NCI-H226 (cell line): Measurements from ENCODE around the gene LRRN2.
"Not testable (repeated sequence)": the region's sequence is repeated elsewhere in the genome, so short reads cannot be mapped to it uniquely, and the experiment has no call there.

Source experiments
- DNase-seq: peaks from one replicate; pipeline ENCODE4 v3.0.0-alpha.2; 2015

LRRN2 gene

DNA sequence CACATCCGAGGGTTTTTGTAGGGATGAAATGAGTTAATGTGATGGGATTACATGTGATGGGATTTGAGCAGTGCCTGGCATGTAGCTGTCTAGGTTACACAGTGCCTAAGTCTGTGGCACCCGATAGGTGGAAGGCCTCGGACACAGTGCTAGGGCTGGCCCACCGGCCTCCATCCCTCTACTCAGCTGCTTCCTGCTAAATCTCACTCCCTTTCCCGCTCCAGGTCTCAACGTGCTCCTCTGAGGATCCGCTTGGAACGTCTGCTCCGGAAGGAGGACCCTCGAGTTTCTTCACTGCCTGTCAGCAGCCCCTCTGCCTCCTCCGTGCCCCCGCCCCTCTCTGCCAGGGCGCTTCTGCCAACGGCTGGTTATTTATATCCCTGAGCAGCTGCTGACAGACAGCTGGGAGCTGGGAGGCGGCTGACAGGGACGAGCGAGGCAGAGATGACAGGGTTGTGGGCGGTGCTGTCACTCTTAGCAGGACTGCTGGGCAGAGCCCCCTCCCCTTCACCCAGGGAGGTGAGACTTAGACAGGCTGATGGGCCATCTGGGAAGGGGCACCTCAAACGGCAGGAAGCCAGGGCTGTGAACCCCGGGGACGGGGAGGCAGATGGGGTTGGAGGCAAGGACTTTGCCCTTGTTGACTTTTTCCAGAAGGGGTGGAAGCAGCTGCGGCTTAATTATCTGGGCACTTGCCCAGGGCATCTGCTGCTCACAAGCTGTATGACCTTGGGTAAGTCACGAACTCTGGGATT lies 26.6 kb upstream of the LRRN2 start:
- DNase-seq: no peak

- no peak for DNase-seq
Measured at GRCh38 chr1:204711103-204711946, 25.8 kb upstream of the LRRN2 start.

DNA sequence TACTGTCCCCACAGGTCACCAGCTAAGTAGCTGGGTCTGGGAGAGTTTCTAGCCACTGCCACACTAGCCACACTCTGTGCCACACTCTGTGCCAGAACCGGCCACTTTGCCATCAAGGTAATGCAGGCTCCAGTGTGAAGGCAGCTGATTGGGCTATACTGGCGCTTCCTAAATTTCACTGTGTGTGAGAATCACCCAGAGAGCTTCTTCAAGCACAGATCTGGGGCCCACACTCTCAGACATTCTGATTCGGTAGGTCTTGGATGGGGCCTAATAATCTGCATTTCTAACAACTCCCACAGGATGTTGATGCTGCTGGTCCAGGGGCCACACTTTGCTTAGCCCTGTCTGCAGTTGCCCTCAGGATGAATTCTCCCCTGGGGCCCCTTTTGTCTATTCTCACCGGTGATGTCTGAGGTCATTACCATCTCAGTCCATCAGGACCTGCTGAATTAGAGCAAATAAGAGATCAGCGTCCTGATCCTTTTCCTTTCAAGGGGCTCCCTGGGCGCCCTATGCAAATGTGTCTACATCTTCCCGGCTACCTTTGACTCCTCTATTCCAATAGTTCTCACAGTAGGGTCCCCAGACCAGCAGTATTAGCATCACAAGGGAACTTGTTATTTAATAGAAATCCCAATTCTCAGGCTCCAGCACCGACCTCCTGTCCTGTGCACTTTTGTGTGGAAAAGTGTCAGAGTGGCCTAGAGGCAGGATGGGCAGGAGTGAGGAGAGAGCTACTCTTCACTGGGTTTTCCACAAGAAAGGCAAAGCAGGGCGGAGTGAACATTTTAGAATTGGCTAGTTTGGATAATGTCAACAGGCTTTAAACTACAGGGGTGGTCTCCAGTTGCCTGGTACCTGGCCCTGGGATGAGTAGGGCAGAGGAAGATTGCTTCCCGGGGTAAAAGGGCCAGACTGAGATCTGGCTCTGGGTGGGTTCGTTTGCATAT lies 24.7 kb upstream of the LRRN2 start:
- no peak for DNase-seq

GRCh38 chr1:204709021-204709420 lies 23.5 kb upstream of the LRRN2 start:
- DNase-seq: no peak

DNA sequence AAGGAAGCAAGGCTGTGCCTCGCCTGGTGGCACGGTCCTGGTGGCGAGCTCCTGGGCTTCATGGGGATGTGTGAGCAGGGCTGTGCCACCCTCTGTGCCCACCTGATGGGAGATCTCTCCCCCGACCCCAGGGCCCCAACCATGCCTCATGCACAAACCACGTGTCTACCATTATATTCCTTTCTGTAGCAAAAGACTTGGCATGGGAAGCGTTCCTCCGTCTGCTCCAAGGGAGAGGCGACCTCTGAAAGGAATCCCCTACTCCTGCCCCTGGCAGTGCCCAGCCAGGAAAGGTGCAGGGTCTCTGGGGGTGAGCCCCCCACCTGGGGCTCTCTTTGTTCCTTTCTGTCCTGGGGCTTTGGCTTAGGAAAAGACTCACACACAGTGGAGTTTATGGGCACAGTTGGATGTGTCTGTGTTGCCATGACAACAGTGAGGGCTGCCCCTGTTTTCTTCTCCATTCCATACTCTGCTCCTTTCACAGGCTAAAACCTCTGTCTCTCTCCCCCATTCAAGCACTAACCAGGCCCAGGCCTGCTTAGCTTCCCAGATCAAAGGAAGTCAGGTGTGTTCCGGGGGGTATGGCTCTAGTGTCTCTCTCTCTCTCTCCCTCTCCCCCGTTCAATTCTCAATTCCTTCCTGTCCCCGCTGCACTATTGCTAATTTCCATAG lies 21.4 kb upstream of the LRRN2 start:
- DNase-seq: no peak

DNA sequence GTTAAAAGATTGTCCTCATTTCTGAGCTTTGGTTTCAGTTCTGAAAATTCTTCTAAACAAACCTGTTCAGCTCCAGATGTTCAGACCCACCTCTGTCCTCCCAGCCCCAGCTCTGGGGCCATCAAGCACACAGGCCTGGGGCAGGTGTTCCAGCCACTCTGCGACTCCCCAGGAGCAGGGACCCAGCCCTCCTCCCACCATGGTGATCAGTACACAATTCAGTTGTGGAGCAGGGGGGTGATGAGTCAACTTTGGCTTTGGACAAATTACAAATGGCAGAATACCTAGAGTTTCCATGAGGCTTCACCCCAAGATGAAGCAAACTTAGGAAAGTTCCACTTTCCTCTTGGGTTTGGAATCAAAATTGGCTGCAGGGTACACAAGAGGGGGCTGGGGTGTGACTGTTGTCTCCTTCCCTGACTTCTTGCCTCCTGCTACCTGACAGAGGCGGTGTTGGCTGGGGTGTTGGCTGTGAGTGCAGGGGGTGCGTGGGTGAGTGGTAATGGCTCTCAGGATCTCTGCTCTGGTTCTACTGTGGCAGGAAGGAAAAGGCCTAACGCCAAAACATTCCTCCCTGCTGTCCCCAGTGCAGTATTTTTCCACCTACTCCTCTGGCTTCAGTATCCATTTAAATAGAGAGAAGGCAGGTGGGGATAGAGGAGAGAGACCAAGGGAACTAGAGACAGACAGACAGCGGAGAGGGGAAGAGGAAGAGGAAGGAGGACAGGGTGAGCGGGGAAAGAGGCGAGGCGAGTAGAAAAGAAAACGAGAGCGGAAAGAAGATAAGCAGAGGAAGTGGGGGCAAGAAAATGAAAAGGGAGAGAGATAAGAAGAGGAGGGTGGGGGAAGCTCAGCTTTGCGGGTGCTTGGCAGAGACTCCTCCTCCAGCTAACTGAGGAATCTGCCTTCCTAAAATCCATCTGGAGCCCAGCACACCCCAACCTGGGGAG lies 20.6 kb upstream of the LRRN2 start:
- DNase-seq: no peak

DNA sequence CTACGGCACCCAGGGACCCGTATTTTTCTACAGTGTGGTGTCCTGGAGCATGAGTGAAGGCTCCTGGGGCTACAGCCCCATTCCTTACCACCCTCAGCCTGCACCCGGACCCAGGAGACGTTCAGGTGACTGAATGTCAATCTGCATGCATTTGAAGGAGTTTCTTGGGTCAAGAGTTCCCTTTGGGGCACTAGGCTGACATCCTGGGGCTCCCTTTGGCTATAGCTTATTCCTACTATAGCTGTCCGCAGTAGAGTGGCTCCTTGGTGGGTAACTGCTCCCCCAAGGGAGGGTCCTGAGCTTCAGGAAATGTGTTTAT lies 19.9 kb upstream of the LRRN2 start:
- DNase-seq: no peak

DNA sequence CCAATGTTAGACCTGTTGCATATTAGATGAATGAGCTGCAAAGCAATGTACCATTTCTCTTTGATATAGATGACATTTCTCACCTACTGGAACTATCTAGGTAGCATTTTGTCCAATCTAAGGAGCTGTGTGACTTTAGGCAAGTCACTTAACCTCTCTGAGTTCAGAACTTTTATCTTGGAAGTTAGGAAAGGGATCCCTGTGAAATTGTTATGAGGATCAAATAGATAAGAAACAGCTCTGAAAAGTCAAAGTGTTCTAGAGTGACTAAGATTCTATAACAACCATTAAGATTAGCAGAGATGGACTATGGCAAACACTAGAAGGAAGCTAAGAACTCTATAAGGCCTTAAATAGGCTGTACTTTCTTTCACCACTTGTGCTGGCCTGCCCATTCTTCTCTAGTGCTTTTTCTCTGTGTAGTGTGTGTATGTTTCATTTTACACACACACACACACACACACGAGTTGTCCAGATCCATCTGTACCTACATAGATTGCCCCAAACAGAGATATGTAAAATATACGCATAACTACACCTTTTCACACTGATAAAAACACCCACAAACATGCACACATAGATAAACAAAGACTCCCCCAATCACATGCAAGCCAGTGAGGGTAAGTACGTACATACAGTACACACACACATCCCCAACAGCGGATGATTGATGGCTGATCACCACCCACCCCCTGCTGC lies 19.4 kb upstream of the LRRN2 start:
- no peak for DNase-seq

DNA sequence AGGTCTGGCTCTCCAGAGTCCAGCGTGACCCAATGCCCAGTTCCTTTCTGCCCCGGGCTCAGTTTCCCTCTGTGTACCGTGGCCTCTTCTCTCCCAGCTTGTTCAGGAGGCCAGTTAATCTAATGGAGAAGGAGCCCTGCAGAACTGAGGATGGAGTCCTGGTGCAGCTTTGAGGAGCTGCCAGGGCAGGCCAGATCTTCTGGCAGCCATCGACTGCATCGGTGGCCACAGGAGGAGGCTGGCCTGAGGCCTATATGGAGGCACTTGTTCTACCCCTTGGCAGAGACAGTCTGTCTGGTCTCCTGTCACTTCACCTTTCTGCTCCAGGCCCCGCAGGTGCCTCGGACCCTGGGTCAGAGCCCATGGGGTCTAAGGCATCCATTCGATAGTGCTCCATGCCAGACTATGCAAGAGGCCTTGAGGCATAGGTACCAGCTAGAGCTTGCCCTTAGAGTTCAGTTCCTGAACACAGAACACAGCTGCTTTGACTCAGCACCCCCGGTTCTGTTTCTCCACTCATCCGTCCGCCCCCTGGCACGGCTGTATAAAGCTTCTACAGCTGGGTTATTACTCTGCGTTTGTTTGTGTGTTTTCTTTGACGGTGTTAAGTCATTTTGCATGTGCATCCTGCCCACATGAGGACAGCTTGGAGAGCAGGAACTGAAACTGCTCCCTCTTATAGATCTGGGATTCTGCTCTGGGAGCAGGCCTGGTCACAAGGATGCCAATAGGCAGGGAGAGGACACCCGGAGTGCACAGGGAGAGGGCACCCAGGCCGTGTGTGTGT lies 18.5 kb upstream of the LRRN2 start:
- no peak for DNase-seq

DNA sequence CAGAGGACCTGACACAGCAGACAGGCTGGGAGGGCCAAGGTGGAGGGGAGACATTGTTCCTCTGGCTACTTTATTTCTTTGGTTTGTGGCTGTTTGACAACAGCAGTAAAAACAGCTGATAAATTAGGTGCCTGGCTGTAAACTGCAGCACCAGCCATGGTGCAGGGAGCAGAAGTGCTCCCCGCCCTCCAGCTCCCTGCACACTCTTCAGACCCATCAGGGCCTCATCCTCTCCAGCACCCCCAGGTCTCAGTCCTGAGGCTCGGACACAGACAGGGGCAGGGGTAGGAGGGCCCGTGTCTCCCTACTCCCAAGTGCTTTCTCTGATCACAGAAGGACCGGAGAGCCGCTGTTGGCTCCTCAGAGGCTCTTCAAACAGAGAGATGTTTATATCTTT lies 17.7 kb upstream of the LRRN2 start:
- no peak for DNase-seq

GRCh38 chr1:204702552-204703267 lies 17.2 kb upstream of the LRRN2 start:
- no peak for DNase-seq

GRCh38 chr1:204701229-204701628 lies 15.7 kb upstream of the LRRN2 start:
- DNase-seq: no peak

DNA sequence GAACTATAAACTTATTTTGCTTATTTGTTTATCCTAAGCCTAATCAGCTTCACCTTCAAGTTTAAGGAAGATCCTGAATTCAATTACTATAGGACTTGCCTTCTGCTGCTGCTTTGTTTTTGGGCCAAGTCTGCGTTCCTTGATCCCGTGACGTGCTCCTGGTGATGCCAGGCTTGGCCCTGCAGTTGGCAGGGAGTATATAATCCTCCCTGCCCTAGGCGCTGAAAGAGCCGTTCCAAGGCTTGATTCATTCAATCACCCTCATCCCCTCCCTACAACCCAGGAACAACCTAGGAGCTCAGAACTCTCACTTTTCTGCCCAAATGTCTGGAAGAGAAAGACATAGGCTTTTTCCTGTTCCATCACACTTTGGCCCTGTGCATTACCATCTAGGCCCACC lies 12.4 kb upstream of the LRRN2 start:
- no peak for DNase-seq

- DNase-seq: no peak
Measured at GRCh38 chr1:204696606-204697005, 11.1 kb upstream of the LRRN2 start.

DNA sequence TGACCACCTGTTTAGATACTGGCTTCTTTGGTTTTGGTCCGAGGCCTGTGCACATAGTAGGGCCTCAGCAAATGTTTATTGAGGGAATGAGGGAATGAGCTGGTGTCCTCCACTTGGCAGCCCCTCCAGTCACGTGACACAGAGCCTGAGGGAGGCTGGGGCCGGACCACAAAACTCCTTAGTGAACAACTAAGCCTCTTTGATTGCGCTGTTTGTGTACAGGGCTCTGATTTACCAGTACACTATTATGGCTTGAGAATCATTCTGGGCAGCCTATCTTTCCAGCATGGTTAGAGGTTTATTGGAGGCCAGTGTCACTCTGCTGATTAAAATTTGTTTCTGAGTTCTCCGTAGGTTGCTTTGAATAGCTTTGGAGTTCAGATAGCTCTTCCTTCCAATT lies 10.2 kb upstream of the LRRN2 start:
- no peak for DNase-seq

DNA sequence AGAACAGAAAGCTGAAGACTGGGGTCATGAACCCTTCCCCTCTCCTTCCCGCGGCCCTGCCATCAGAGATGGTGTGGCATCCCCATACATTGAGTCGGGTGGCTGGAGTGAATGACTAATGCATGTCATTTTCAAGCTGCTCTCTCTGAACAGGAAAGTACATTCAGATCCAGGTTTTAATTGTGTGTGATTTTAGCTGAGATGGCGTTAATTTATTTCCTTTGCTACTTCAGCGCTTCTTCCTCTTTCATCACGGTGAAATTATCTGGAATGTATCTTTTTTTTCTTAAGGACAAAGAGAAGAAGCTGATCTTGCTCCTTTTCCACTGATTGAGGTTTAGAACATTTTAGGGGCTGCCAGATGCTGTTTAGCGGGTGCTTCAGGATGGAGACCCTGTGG lies 8.6 kb upstream of the LRRN2 start:
- DNase-seq: no peak

DNA sequence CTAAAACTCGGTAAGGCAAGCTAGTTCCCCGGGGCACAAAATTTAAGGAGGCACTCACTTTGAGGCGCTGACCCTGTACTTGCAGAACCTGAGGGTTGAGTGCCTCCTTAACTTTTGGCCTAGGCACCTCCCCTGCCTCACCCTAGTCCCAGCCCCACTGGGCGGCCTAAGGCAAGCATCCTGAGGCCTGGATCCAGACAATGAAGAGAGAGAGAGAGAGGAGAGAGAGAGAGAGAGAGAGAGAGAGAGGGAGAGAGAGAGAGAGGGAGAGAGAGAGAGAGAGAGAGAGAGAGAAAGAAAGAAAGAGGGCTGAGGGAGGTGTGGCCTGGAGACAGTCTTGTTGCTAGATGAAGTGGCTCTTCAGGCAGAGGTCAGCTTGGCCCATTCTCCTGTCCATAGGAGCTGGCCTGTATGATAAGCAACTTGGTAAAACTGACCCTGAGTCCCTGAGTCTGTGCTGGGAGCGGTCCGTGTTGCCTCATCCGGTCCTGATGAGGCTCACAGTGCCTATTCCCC lies 7.4 kb upstream of the LRRN2 start:
- no peak for DNase-seq

GRCh38 chr1:204692325-204692840 lies 6.8 kb upstream of the LRRN2 start:
- no peak for DNase-seq

- not testable (repeated sequence) for DNase-seq
Measured at GRCh38 chr1:204691328-204691730, 5.8 kb upstream of the LRRN2 start.
